ENCODE measurements around the gene RNASE12. TPM values are rescaled to one million over a fixed set of nuclear protein-coding genes. Genes with fewer than 3 reads are reported as not detected.

RNASE12 gene
- total and polyA plus RNA-seq, 8 donors: not detected

DNA sequence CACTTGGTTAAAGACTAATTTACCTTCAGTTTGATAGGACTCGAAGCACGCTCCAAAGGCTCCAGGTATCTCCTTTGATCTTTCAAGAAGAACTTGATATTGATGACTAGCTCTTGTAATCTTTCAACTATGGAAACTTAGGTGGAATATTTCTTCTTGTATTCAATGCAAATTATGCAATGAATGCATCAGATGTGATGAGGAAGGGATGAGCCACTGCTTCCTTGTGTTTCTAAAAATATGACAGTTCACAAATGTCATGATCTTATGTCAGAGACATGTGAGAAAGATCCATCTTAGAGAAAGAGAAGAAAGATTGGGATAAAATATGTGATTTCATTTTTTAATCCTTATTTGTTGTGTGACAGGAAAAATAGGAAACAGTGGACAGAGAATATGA lies 40.2 kb downstream of the RNASE12 start:
- TF ChIP-seq, protein P1, sequence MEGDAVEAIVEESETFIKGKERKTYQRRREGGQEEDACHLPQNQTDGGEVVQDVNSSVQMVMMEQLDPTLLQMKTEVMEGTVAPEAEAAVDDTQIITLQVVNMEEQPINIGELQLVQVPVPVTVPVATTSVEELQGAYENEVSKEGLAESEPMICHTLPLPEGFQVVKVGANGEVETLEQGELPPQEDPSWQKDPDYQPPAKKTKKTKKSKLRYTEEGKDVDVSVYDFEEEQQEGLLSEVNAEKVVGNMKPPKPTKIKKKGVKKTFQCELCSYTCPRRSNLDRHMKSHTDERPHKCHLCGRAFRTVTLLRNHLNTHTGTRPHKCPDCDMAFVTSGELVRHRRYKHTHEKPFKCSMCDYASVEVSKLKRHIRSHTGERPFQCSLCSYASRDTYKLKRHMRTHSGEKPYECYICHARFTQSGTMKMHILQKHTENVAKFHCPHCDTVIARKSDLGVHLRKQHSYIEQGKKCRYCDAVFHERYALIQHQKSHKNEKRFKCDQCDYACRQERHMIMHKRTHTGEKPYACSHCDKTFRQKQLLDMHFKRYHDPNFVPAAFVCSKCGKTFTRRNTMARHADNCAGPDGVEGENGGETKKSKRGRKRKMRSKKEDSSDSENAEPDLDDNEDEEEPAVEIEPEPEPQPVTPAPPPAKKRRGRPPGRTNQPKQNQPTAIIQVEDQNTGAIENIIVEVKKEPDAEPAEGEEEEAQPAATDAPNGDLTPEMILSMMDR (IDR thresholded peaks at IDR 0.05): no peak
- H3K27me3 ChIP-seq: no peaks in the 10 kb centered on the region
- DNase-seq (no peak), ATAC-seq (no peak)
- H3K27ac ChIP-seq: no peak overlapping the region
- intact Hi-C loops (cut with DNase I): no loop called here
- no peaks in the 10 kb centered on the region for H3K36me3 ChIP-seq
- no peaks in the 10 kb centered on the region for H3K9me3 ChIP-seq
- H3K4me1 ChIP-seq: no peaks in the 10 kb centered on the region
- no peak overlapping the region for H3K4me3 ChIP-seq

DNA sequence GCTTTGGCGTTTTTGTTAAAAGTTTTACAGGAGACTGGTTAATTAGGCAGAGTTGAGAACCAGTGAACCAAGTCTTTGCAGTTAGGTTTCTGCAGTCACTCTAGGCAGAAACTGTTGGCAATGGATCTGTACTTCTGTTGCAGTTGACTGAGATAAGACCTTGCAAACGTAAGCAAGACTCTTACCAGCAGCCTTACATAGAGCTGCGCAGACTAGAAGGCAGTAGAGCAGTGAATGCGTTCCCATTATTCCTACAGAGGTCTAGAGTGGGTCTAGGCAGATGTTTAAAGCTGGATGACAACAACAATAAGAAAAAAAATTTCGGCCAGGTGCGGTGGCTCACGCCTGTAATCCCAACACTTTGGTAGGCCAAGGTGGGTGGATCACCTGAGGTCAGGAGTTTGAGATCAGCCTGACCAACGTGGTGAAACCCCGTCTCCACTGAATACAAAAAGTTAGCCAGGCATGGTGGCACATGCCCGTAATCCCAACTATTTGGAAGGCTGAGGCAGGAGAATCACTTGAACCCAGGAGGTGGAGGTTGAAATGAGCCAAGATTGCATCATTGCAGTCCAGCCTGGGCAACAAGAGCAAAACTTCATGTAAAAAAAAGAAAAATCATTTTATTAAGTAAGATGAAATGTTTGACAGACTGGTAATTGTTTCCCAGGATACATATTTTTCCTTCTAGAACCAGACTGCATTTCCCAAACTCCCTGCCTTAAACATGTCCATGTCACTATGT lies 42.6 kb downstream of the RNASE12 start:
- Histone ChIP-seq H3K27ac (no peak overlapping the region), H3K36me3 (no peaks in the 10 kb centered on the region), H3K9me3 (no peaks in the 10 kb centered on the region), H3K4me1 (no peaks in the 10 kb centered on the region), H3K4me3 (no peak overlapping the region), H3K27me3 (no peaks in the 10 kb centered on the region)
- ATAC-seq (no peak), DNase-seq (no peak)
- intact Hi-C loops (cut with DNase I): no loop called here
- TF ChIP-seq, protein P1 (IDR thresholded peaks at IDR 0.05): no peak

DNA sequence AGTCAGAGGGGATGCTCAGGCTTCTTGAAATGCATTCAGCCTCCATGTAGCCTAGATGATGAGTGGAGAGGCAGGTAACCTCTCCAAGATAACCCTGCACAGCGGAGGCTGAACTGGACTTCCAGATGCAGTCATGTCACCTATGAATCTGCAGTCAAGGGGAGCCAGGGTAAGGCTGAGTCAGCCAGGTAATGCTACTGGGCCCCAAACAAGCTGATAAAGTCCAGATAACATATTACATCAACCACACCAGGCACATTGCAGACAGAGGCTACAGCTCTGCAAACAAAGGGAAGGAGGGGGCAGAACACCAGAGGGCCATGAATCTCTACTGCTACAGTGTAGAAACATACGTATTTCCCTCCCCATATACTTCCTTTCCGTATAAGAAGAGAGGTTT lies 44.3 kb downstream of the RNASE12 start:
- DNase-seq (no peak), ATAC-seq (no peak)
- H3K4me3 ChIP-seq: no peak overlapping the region
- no peaks in the 10 kb centered on the region for H3K27me3 ChIP-seq
- H3K4me1 ChIP-seq: no peaks in the 10 kb centered on the region
- H3K27ac ChIP-seq: no peak overlapping the region
- intact Hi-C loops (cut with DNase I): no loop called here
- TF ChIP-seq, protein P1 (IDR thresholded peaks at IDR 0.05): no peak
- no peaks in the 10 kb centered on the region for H3K36me3 ChIP-seq
- no peaks in the 10 kb centered on the region for H3K9me3 ChIP-seq

Other genes with a start within 250 kb of the RNASE12 start
- gene PARP2, start 247.7 kb downstream of the RNASE12 start, total RNA-seq: 10 to 100 TPM; 18.0 to 24.1 TPM
- 10 to 100 TPM; 51.8 to 68.4 (median 59.3) TPM for gene PARP2, start 247.7 kb downstream of the RNASE12 start, polyA plus RNA-seq (ENCODE audit: insufficient read length in 6 of 6)
- gene TEP1, start 177.9 kb downstream of the RNASE12 start, total RNA-seq: 10 to 100 TPM; 50.8 to 57.0 TPM
- gene TEP1, start 177.9 kb downstream of the RNASE12 start, polyA plus RNA-seq (ENCODE audit: insufficient read length in 6 of 6): 10 to 100 TPM; 19.0 to 25.0 (median 20.5) TPM
- under 1 TPM; 0.20 to 0.31 TPM for gene KLHL33, start 155.2 kb downstream of the RNASE12 start, total RNA-seq
- gene KLHL33, start 155.2 kb downstream of the RNASE12 start, polyA plus RNA-seq (ENCODE audit: insufficient read length in 6 of 6): under 1 TPM; 0.21 to 0.39 (median 0.31) TPM
- gene OSGEP, start 136.6 kb downstream of the RNASE12 start, total RNA-seq: 10 to 100 TPM; 29.0 to 37.9 TPM
- gene OSGEP, start 136.6 kb downstream of the RNASE12 start, polyA plus RNA-seq (ENCODE audit: insufficient read length in 6 of 6): 10 to 100 TPM; 75.5 to 90.1 (median 83.4) TPM
- 100 to 1,000 TPM; 115 to 138 TPM for gene APEX1, start 136.2 kb downstream of the RNASE12 start, total RNA-seq
- gene APEX1, start 136.2 kb downstream of the RNASE12 start, polyA plus RNA-seq (ENCODE audit: insufficient read length in 6 of 6): 100 to 1,000 TPM; 305 to 342 (median 319) TPM
- gene PIP4P1, start 129.9 kb downstream of the RNASE12 start, total RNA-seq: 10 to 100 TPM; 24.9 to 40.3 TPM
- gene PIP4P1, start 129.9 kb downstream of the RNASE12 start, polyA plus RNA-seq (ENCODE audit: insufficient read length in 6 of 6): 10 to 100 TPM; 26.6 to 30.5 (median 29.3) TPM
- 10 to 100 TPM; 37.6 to 84.8 TPM for gene PNP, start 122.0 kb downstream of the RNASE12 start, total RNA-seq
- gene PNP, start 122.0 kb downstream of the RNASE12 start, polyA plus RNA-seq (ENCODE audit: insufficient read length in 6 of 6): 10 to 100 TPM; 28.5 to 43.3 (median 35.6) TPM
- gene RNASE10, start 85.8 kb downstream of the RNASE12 start, total RNA-seq: under 1 TPM; 0.35 to 0.71 TPM
- under 1 TPM in 4 of 6 donors, not detected in 2; 0.30 to 0.93 (median 0.43) TPM for gene RNASE10, start 85.8 kb downstream of the RNASE12 start, polyA plus RNA-seq (ENCODE audit: insufficient read length in 6 of 6)
- not detected for gene RNASE9, start 30.3 kb downstream of the RNASE12 start, total RNA-seq
- gene RNASE9, start 30.3 kb downstream of the RNASE12 start, polyA plus RNA-seq (ENCODE audit: insufficient read length in 6 of 6): not detected
- not detected for gene RNASE11, start 3.4 kb downstream of the RNASE12 start, total RNA-seq
- not detected for gene RNASE11, start 3.4 kb downstream of the RNASE12 start, polyA plus RNA-seq (ENCODE audit: insufficient read length in 6 of 6)
- gene OR6S1, start 50.3 kb upstream of the RNASE12 start, total RNA-seq: not detected
- not detected for gene OR6S1, start 50.3 kb upstream of the RNASE12 start, polyA plus RNA-seq (ENCODE audit: insufficient read length in 6 of 6)
- gene RNASE4, start 93.2 kb upstream of the RNASE12 start, total RNA-seq: 10 to 100 TPM; 17.9 to 18.5 TPM
- gene RNASE4, start 93.2 kb upstream of the RNASE12 start, polyA plus RNA-seq (ENCODE audit: insufficient read length in 6 of 6): 1 to 10 TPM; 5.1 to 7.8 (median 6.4) TPM
- gene ANG, start 97.4 kb upstream of the RNASE12 start, total RNA-seq: 10 to 100 TPM; 10.3 to 11.0 TPM
- gene ANG, start 97.4 kb upstream of the RNASE12 start, polyA plus RNA-seq (ENCODE audit: insufficient read length in 6 of 6): 10 to 100 TPM in 1 of 6 donors, 1 to 10 TPM in 5; 6.6 to 10.9 (median 8.4) TPM
- gene EDDM3A, start 154.5 kb upstream of the RNASE12 start, total RNA-seq: not detected
- under 1 TPM in 4 of 6 donors, not detected in 2; 0.15 to 0.47 (median 0.23) TPM for gene EDDM3A, start 154.5 kb upstream of the RNASE12 start, polyA plus RNA-seq (ENCODE audit: insufficient read length in 6 of 6)
- not detected for gene EDDM3B, start 177.0 kb upstream of the RNASE12 start, total RNA-seq
- gene EDDM3B, start 177.0 kb upstream of the RNASE12 start, polyA plus RNA-seq (ENCODE audit: insufficient read length in 6 of 6): under 1 TPM in 2 of 6 donors, not detected in 4; 0.15 to 0.20 TPM
- gene RNASE6, start 189.9 kb upstream of the RNASE12 start, total RNA-seq: 10 to 100 TPM; 14.7 to 20.6 TPM
- gene RNASE6, start 189.9 kb upstream of the RNASE12 start, polyA plus RNA-seq (ENCODE audit: insufficient read length in 6 of 6): 1 to 10 TPM; 6.4 to 8.0 (median 7.3) TPM
- 1,000 to 10,000 TPM in 1 of 2 donors, 100 to 1,000 TPM in 1; 518 to 1,326 TPM for gene RNASE1, start 211.5 kb upstream of the RNASE12 start, total RNA-seq
- 100 to 1,000 TPM; 293 to 425 (median 369) TPM for gene RNASE1, start 211.5 kb upstream of the RNASE12 start, polyA plus RNA-seq (ENCODE audit: insufficient read length in 6 of 6)

All from left lung (tissue), 10 donors.